Liver (tissue), 9 donors: ENCODE measurements around the gene ATF7IP. TPM values are rescaled to one million over a fixed set of nuclear protein-coding genes. Genes with fewer than 3 reads are reported as not detected.

ENCODE experiments used
- DNase-seq: peaks from one replicate; pipeline ENCODE4 v3.0.0-alpha.2; 2017; ENCODE audit warnings: low spot score
- H3K27ac ChIP-seq, 2 donors: one replicate each; pipeline ENCODE4 v1.7.0; 2013; ENCODE audit warnings: inconsistent platforms in 2 of 2, low read length in 2 of 2, control low read depth in 1 of 2, low read depth in 1 of 2, mild to moderate bottlenecking in 1 of 2
- H3K27me3 ChIP-seq, 4 donors: one replicate each; pipeline versions ENCODE4 v1.6.1 to v1.7.0; 2013; ENCODE audit warnings: low read length in 3 of 4, inconsistent platforms in 1 of 4, mild to moderate bottlenecking in 1 of 4, moderate library complexity in 1 of 4; ENCODE audit not compliant: control insufficient read depth in 4 of 4, insufficient read depth in 4 of 4
- H3K36me3 ChIP-seq, 4 donors: one replicate each; pipeline versions ENCODE4 v1.6.1 to v1.7.0; 2013; ENCODE audit warnings: low read length in 3 of 4, mild to moderate bottlenecking in 3 of 4, low read depth in 1 of 4, moderate library complexity in 1 of 4; ENCODE audit not compliant: control insufficient read depth in 4 of 4, insufficient read depth in 3 of 4
- H3K4me1 ChIP-seq, 4 donors: one replicate each; pipeline versions ENCODE4 v1.6.1 to v1.7.0; 2013; ENCODE audit warnings: low read length in 3 of 4, mild to moderate bottlenecking in 3 of 4, moderate library complexity in 1 of 4; ENCODE audit not compliant: control insufficient read depth in 4 of 4, insufficient read depth in 4 of 4
- H3K4me3 ChIP-seq, 3 donors: one replicate each; pipeline versions ENCODE4 v1.6.1 to v1.7.0; 2013; ENCODE audit warnings: low read length in 3 of 3, control low read depth in 1 of 3, low read depth in 1 of 3, mild to moderate bottlenecking in 1 of 3
- H3K9ac ChIP-seq, 2 donors: one replicate each; pipeline ENCODE4 v1.7.0; 2013; ENCODE audit warnings: low read length in 2 of 2, mild to moderate bottlenecking in 2 of 2, moderate library complexity in 2 of 2, control low read depth in 1 of 2, low read depth in 1 of 2
- H3K9me3 ChIP-seq, 4 donors: one replicate each; pipeline versions ENCODE4 v1.6.1 to v1.7.0; 2013; ENCODE audit warnings: low read length in 3 of 4; ENCODE audit not compliant: control insufficient read depth in 4 of 4
- ATF3 ChIP-seq: IDR thresholded peaks from 2 replicates; pipeline ENCODE4 v1.6.1; 2016; ENCODE audit warnings: antibody characterized with exemption
- CTCF ChIP-seq: fragments of 150-350 bp; IDR thresholded peaks from 2 replicates; pipeline ENCODE4 v1.5.1; 2017; ENCODE audit warnings: improper control_type of control experiment, low read depth, low read length; ENCODE audit not compliant: missing input control
- EGR1 ChIP-seq, 2 donors: IDR thresholded peaks; 2 replicates each; pipeline ENCODE4 v1.6.1; 2016 to 2018; ENCODE audit warnings: antibody characterized with exemption in 2 of 2, low read depth in 2 of 2
- FOXA1 ChIP-seq: IDR thresholded peaks from 2 replicates; pipeline ENCODE4 v1.6.1; 2016; ENCODE audit warnings: antibody characterized with exemption
- FOXA2 ChIP-seq: IDR thresholded peaks from 2 replicates; pipeline ENCODE4 v1.6.1; 2016; ENCODE audit warnings: antibody characterized with exemption
- GABPA ChIP-seq, 2 donors: IDR thresholded peaks in 1 of 2; conservative IDR thresholded peaks in 1 of 2; 2 replicates each; pipeline ENCODE4 v1.6.1; 2016; ENCODE audit warnings: antibody characterized with exemption in 2 of 2, mild to moderate bottlenecking in 1 of 2, moderate library complexity in 1 of 2
- HNF4A ChIP-seq, 2 donors: conservative IDR thresholded peaks; 2 replicates each; pipeline ENCODE4 v1.6.1; 2016; ENCODE audit warnings: antibody characterized with exemption in 2 of 2, mild to moderate bottlenecking in 2 of 2
- HNF4G ChIP-seq: IDR thresholded peaks from 2 replicates; pipeline ENCODE4 v1.6.1; 2016; ENCODE audit warnings: antibody characterized with exemption
- JUND ChIP-seq, 2 donors: IDR thresholded peaks; 2 replicates each; pipeline ENCODE4 v1.6.1; 2016; ENCODE audit warnings: antibody characterized with exemption in 2 of 2
- MAX ChIP-seq: IDR thresholded peaks from 2 replicates; pipeline ENCODE4 v1.6.1; 2016; ENCODE audit warnings: antibody characterized with exemption
- NR2F2 ChIP-seq: IDR thresholded peaks from 2 replicates; pipeline ENCODE4 v1.6.1; 2016; ENCODE audit warnings: antibody characterized with exemption
- RAD21 ChIP-seq, 2 donors: IDR thresholded peaks; 2 replicates each; pipeline ENCODE4 v1.6.1; 2016; ENCODE audit warnings: antibody characterized with exemption in 2 of 2, mild to moderate bottlenecking in 2 of 2
- REST ChIP-seq: IDR thresholded peaks from 2 replicates; pipeline ENCODE4 v1.6.1; 2016; ENCODE audit warnings: antibody characterized with exemption, mild to moderate bottlenecking
- RXRA ChIP-seq, 2 donors: IDR thresholded peaks; 2 replicates each; pipeline ENCODE4 v1.6.1; 2017 to 2018; ENCODE audit warnings: antibody characterized with exemption in 2 of 2, mild to moderate bottlenecking in 1 of 2
- SP1 ChIP-seq: IDR thresholded peaks from 2 replicates; pipeline ENCODE4 v1.6.1; 2018; ENCODE audit warnings: antibody characterized with exemption, mild to moderate bottlenecking
- TAF1 ChIP-seq: conservative IDR thresholded peaks from 2 replicates; pipeline ENCODE4 v1.6.1; 2016; ENCODE audit warnings: antibody characterized with exemption, mild to moderate bottlenecking
- YY1 ChIP-seq: IDR thresholded peaks from 2 replicates; pipeline ENCODE4 v1.6.1; 2016; ENCODE audit warnings: antibody characterized with exemption, mild to moderate bottlenecking
- ZBTB33 ChIP-seq: IDR thresholded peaks from 2 replicates; pipeline ENCODE4 v1.6.1; 2016; ENCODE audit warnings: antibody characterized with exemption
- WGBS: extraction: QIAGEN DNeasy Blood & Tissue Kit; methylation state at CpG from one replicate; pipeline ENCODE4 v1.1.7; 2013; 5-methylcytosine and 5-hydroxymethylcytosine counted together
- polyA plus RNA-seq, 2 donors: library from polyadenylated mRNA; stranded (reverse) in 1 of 2; unstranded in 1 of 2; fragments of 200-250 nt in 1 of 2; fragments of >200 nt in 1 of 2; fragmentation: Nextera tagmentation in 1 of 2; extraction: Ambion mirVana in 1 of 2; gene quantifications; one replicate each; pipeline versions ENCODE4 v1.2.1 to v1.2.3, GENCODE V29; 2013 to 2015
- total RNA-seq, 2 donors: library from RNA; depleted of rRNA; stranded (reverse); fragments of >200 nt; gene quantifications; one replicate each; pipeline ENCODE4 v1.2.3, GENCODE V29; 2014
- donor health status: healthy.
- donor health status: healthy.
- donor health status: healthy.
- donor health status: healthy.
- donor health status: healthy.

Gene ATF7IP
- total and polyA plus RNA-seq, 4 donors, result 3.9 to 25.6 (median 19.9) TPM

GRCh38 chr12:14396071-14396470, 30.6 kb downstream of the ATF7IP start:
- Histone ChIP-seq H3K4me3 (no peak overlapping the region), H3K36me3 (no peaks in the 10 kb centered on the region), H3K27ac (peak overlapping the region in 1 of 2 donors; percentile 17), H3K9ac (peak overlapping the region in 1 of 2 donors; percentile 19), H3K9me3 (no peaks in the 10 kb centered on the region), H3K4me1 (peaks cover 1 to 30% (median 11%) of the 10 kb centered on the region in 4 donors), H3K27me3 (no peaks in the 10 kb centered on the region)
- WGBS, result 28% methylated on average over 1 of the region's 1 CpG
- DNase-seq, result no peak
- TF ChIP-seq RAD21 (IDR thresholded peaks at IDR 0.05), result no peak
- no peak for TF ChIP-seq HNF4G
- no peak for TF ChIP-seq SP1
- no peak for TF ChIP-seq FOXA1
- no peak for TF ChIP-seq GABPA (IDR thresholded peaks at IDR 0.05 in 1 of 2, conservative IDR thresholded peaks at IDR 0.05 in 1 of 2)
- no peak for TF ChIP-seq TAF1
- no peak for TF ChIP-seq JUND (IDR thresholded peaks at IDR 0.05)
- TF ChIP-seq ATF3, result no peak

DNA sequence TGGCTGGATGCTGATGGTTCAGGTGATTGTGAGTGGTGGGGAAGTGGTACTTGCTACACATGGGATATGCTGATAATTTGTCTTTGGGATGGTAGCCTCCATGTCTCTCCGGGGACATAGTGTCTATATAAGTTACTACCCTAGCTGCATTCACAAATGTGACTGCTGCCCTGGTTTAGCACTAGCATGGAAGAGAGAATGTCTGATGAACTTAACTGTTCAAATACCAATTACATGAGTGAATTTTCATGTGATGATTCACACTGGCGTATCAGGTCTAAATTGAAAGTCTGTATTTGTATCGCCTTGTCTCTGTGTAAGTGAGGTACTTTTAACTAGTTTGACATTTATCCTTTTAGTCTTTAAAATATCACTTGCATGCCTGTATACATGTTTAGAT, 34.4 kb downstream of the ATF7IP start:
- no peak for DNase-seq
- Histone ChIP-seq H3K27me3 (no peaks in the 10 kb centered on the region), H3K9ac (peak overlapping the region in 1 of 2 donors; percentile 37), H3K27ac (no peak overlapping the region), H3K9me3 (no peaks in the 10 kb centered on the region), H3K4me1 (peaks cover 3 to 31% (median 21%) of the 10 kb centered on the region in 4 donors), H3K36me3 (no peaks in the 10 kb centered on the region), H3K4me3 (no peak overlapping the region)
- TF ChIP-seq HNF4G (no peak), HNF4A (conservative IDR thresholded peaks at IDR 0.05) (no peak), SP1 (no peak), CTCF (no peak), ZBTB33 (no peak), JUND (IDR thresholded peaks at IDR 0.05) (no peak), ATF3 (no peak), FOXA2 (no peak), RXRA (IDR thresholded peaks at IDR 0.05) (no peak), REST (no peak), MAX (no peak), EGR1 (IDR thresholded peaks at IDR 0.05; ENCODE audit: low read depth in 2 of 2) (no peak), TAF1 (no peak), NR2F2 (no peak), YY1 (no peak), RAD21 (IDR thresholded peaks at IDR 0.05) (no peak)
- 89% methylated on average over 3 of the region's 3 CpGs for WGBS
